ENCODE measurements around the gene AKTIP. TPM values are rescaled to one million over a fixed set of nuclear protein-coding genes. Genes with fewer than 3 reads are reported as not detected.

Gene AKTIP
- total and polyA plus RNA-seq, 4 donors: 23.1 to 48.5 (median 34.6) TPM

GRCh38 chr16:53457670-53458069 is 45.3 kb downstream of the AKTIP start:
- no peak overlapping the region for H3K4me3 ChIP-seq
- no peaks in the 10 kb centered on the region for H3K4me1 ChIP-seq (ENCODE audit: control insufficient read depth in 5 of 5, insufficient read depth in 5 of 5, low read length in 5 of 5)
- no peak for DNase-seq
- H3K27ac ChIP-seq (ENCODE audit: low read depth in 1 of 2, low read length in 1 of 2): no peak overlapping the region
- no peak for ATAC-seq (ENCODE audit: insufficient read depth, low FRiP score)
- H3K9ac ChIP-seq (ENCODE audit: insufficient read depth in 1 of 2, low read length in 2 of 2): no peak overlapping the region
- H3K36me3 ChIP-seq (ENCODE audit: control insufficient read depth in 4 of 4, insufficient read depth in 4 of 4, low read length in 4 of 4): peaks cover 18 to 42% (median 23%) of the 10 kb centered on the region in 4 donors
- 76 to 81% methylated on average over 2 of the region's 2 CpGs for WGBS, 2 donors
- H3K27me3 ChIP-seq (ENCODE audit: control insufficient read depth in 3 of 3, insufficient read depth in 3 of 3, low read length in 2 of 3): no peaks in the 10 kb centered on the region
- TF ChIP-seq CTCF (IDR thresholded peaks at IDR 0.05; ENCODE audit: control extremely low read depth, extremely low read depth): no peak
- H3K9me3 ChIP-seq (ENCODE audit: control insufficient read depth in 4 of 4, insufficient read depth in 3 of 4, low read length in 3 of 4): no peaks in the 10 kb centered on the region

- H3K4me3 ChIP-seq: no peak overlapping the region
- TF ChIP-seq CTCF (IDR thresholded peaks at IDR 0.05; ENCODE audit: control extremely low read depth, extremely low read depth): no peak
- no peak for ATAC-seq (ENCODE audit: insufficient read depth, low FRiP score)
- no peak overlapping the region for H3K9ac ChIP-seq (ENCODE audit: insufficient read depth in 1 of 2, low read length in 2 of 2)
- no peaks in the 10 kb centered on the region for H3K4me1 ChIP-seq (ENCODE audit: control insufficient read depth in 5 of 5, insufficient read depth in 5 of 5, low read length in 5 of 5)
- no peak for DNase-seq
- H3K9me3 ChIP-seq (ENCODE audit: control insufficient read depth in 4 of 4, insufficient read depth in 3 of 4, low read length in 3 of 4): no peaks in the 10 kb centered on the region
- WGBS, 2 donors: 65 to 84% methylated on average over 2 of the region's 2 CpGs
- no peaks in the 10 kb centered on the region for H3K27me3 ChIP-seq (ENCODE audit: control insufficient read depth in 3 of 3, insufficient read depth in 3 of 3, low read length in 2 of 3)
- no peak overlapping the region for H3K27ac ChIP-seq (ENCODE audit: low read depth in 1 of 2, low read length in 1 of 2)
- H3K36me3 ChIP-seq (ENCODE audit: control insufficient read depth in 4 of 4, insufficient read depth in 4 of 4, low read length in 4 of 4): peaks cover 18 to 44% (median 25%) of the 10 kb centered on the region in 4 donors
These were observed 46.4 kb downstream of the AKTIP start for GRCh38 chr16:53456625-53457024.

GRCh38 chr16:53453928-53454327 is 49.1 kb downstream of the AKTIP start:
- H3K36me3 ChIP-seq (ENCODE audit: control insufficient read depth in 4 of 4, insufficient read depth in 4 of 4, low read length in 4 of 4): peaks cover 11 to 34% (median 19%) of the 10 kb centered on the region in 4 donors
- WGBS, 2 donors: 95 to 97% methylated on average over 5 of the region's 5 CpGs
- no peak overlapping the region for H3K4me3 ChIP-seq
- no peaks in the 10 kb centered on the region for H3K4me1 ChIP-seq (ENCODE audit: control insufficient read depth in 5 of 5, insufficient read depth in 5 of 5, low read length in 5 of 5)
- TF ChIP-seq CTCF (IDR thresholded peaks at IDR 0.05; ENCODE audit: control extremely low read depth, extremely low read depth): no peak
- DNase-seq (no peak), ATAC-seq (ENCODE audit: insufficient read depth, low FRiP score) (no peak)
- H3K9me3 ChIP-seq (ENCODE audit: control insufficient read depth in 4 of 4, insufficient read depth in 3 of 4, low read length in 3 of 4): no peaks in the 10 kb centered on the region
- no peaks in the 10 kb centered on the region for H3K27me3 ChIP-seq (ENCODE audit: control insufficient read depth in 3 of 3, insufficient read depth in 3 of 3, low read length in 2 of 3)
- no peak overlapping the region for H3K9ac ChIP-seq (ENCODE audit: insufficient read depth in 1 of 2, low read length in 2 of 2)
- no peak overlapping the region for H3K27ac ChIP-seq (ENCODE audit: low read depth in 1 of 2, low read length in 1 of 2)

Data from lung (tissue), 12 donors.